HG02571 (cell line): Measurements from ENCODE around the gene IGF2R.
"Not testable (repeated sequence)": the region's sequence is repeated elsewhere in the genome, so short reads cannot be mapped to it uniquely, and the experiment has no call there.

Experiments
- ATAC-seq: cut with Tn5 transposase; IDR thresholded peaks from one replicate; pipeline ENCODE4 v1.9.1; 2021; ENCODE audit warnings: mild to moderate bottlenecking, moderate library complexity; ENCODE audit not compliant: unreplicated experiment

The IGF2R gene

DNA sequence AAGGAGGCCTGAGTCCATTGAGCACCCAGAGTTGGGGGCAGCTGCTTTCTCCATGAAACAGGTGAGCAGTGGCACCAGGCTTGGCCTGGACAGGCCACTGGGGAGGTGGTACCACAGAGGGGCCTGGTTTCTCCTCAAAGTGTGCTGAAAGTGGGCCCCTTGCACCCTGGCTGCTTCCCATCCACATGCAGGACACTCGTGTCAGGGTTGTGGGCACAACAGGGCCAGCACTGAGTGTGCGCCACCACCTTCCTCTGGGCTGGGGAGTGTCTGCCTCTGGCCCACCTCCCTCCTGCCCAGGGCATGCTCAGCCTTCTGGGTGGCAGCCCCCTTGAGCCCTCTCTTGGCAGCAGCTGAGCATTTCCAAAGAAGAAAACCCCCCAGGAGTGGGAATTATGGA, 147.5 kb downstream of the IGF2R start:
- no peak for ATAC-seq

DNA sequence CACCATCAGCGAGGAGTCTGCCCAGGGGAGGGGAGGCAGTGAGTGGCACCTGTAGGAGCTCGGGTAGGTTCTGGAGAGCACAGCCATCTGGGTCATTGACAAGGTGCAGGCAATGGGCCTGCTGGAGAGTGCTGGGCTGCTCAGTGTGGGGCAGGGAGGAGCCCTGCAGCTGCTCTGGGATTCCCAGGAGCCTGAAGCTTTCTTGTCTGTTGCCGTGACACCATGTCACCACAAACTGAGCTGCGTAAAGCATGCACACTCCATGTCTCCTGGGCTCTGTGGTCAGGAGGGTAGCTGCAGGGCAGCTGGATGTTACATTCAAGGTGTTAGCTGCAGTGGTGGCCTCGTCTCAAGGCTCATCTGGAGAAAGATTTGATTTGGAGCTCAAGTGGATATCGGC, 148.3 kb downstream of the IGF2R start:
- ATAC-seq = no peak

DNA sequence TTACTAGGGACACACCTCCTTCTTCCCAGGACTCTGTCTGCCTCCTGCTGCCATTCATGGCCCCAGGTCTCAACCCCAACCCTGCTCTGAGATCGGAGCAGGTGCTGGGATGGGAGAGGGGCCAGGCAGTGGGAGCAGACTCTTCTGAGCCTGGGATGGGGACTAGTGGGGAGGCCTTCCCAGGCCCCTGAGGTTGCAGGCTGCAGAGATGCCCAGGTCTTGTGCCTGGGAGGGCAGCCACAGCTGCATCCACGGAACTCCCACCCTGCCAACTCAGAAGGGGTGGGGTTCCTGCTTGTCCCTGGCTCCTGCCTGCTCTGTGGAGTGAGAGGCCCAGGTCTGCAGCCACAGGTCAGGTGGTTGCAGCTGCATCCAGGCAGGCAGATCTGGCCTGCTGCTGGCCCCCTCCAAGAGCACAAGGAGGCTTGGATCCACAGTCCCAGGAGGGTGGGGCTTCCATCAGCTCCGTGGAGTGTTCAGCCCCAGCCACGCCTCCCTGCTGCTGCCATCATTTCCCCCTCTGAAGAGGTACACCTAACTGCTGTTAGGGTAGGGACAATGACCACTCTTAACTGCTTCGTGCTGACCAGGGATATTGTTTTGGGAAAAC, 149.8 kb downstream of the IGF2R start:
- no peak for ATAC-seq

DNA sequence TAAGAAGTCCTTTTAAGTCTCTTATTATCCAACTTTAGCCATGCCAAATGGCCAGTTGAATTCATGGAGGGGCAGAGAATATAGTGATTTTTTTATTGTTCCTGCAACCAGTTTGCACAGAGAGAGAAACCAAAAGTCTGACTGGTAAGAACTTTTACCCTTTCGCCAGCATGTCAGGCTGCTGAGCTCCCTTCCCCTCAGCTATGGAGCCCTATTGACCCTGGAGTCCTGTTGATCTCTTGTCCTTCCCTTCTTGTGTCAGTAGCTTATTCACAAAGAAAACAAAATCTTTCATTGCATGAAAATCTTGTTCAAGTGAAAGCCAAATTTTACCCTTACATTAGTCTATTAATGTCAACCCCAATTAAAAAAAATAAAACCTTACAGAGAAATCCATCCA, 151.2 kb downstream of the IGF2R start:
- ATAC-seq = no peak

DNA sequence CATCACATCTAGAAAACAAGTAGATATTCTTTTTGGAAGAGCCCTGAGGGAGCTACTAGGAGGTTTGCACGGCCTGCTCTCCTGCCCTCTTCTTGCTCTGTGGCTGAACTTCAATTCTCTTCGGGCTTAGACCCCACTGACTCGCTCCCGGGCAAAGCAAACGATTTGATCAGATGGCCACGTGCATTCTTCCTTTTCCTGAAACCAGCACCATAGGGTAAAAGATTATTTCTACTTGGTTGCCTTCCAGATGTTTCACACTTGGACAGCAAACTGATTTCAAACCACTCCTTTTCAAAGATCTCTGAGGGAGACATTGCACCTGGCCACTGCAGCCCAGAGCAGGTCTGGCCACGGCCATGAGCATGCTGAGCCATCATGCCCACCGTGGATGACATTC, 152.7 kb downstream of the IGF2R start, which contains the start of gene SLC22A1:
Gene SLC22A1, plus strand, starts transcription at position 258 of the 400 bp plus-strand sequence. Its CDS starts 121 bp downstream, at position 379.
- no peak for ATAC-seq

DNA sequence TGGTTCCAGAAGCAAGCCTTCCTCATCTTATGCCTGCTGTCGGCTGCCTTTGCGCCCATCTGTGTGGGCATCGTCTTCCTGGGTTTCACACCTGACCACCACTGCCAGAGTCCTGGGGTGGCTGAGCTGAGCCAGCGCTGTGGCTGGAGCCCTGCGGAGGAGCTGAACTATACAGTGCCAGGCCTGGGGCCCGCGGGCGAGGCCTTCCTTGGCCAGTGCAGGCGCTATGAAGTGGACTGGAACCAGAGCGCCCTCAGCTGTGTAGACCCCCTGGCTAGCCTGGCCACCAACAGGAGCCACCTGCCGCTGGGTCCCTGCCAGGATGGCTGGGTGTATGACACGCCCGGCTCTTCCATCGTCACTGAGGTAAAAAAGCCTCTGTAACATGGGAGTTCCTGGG, 153.1 kb downstream of the IGF2R start:
- ATAC-seq = no peak

DNA sequence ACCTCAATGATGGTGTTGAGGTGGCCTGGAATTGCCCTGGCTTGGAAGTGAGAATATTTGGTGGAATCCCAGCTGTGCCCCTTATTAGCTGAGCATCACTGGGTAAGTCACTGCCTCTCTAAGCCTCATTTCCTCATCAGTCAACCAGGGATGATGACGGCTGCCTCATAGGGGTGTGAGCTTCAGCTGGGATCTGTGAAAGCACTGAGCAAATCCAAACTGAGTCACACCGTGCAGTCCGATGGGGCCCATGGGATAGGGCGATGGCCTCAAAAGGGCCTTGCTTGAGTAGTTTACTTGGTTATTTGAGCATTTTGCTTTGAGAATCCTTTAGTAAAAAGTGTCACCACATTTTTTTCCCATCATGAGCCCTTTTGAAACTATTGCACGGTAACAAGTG, 153.9 kb downstream of the IGF2R start:
- no peak for ATAC-seq

DNA sequence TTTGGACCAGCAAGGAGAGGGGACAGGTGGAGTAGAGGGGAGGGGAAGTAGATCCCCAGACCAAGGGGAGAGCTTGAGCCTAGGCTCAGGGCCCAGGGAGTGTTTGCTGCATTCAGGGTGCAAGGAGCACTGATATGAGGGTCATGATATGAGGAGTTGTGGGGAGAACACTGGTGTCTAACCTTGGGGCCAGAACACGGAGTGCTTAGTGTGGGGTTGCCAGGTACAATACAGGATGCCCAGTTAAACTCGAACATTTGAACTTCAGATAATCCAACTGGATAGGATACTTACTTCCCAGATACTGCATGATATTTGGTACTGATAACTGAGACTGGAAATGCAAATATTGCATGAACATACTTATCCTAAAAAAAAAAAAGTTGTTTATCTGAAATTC, 155.1 kb downstream of the IGF2R start:
- ATAC-seq = no peak

DNA sequence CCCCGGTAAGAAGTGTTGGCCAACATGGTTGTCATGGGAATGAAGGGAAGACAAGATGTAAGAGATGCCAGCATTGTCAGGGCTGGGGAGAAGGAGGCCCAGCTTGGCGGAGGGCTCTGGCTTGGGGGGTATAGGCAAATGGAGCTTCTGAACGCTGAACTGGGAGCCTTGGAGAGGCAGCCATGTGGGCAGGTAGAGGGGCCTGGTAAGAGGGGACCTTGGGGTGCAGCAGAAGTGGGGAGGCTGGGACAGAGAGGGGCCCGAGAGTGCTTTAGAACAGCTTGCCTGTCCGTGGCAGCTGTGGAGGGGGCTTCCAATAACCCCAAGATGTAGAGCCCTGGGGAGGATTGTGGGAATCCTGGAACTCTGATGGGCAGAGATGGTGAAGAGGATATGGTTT, 155.7 kb downstream of the IGF2R start:
- ATAC-seq = no peak

DNA sequence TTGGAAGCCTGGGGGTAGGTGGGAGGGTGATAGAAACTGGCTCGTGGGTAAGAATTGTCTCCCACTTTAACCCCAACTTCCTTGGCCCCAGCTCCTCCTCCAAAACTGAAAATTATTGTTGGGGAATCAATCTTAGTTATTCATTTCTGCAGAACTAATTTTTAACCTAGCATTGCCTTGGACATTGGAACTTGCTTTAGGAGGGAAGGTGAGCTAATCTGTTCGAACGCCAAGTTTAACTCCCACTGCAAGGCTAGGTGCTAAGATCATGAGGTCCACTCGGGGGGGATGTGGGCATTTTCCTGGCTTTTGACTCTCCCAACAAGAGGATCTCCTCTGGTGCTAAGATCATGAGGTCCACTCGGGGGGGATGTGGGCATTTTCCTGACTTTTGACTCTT, 156.2 kb downstream of the IGF2R start:
- not testable (repeated sequence) for ATAC-seq

DNA sequence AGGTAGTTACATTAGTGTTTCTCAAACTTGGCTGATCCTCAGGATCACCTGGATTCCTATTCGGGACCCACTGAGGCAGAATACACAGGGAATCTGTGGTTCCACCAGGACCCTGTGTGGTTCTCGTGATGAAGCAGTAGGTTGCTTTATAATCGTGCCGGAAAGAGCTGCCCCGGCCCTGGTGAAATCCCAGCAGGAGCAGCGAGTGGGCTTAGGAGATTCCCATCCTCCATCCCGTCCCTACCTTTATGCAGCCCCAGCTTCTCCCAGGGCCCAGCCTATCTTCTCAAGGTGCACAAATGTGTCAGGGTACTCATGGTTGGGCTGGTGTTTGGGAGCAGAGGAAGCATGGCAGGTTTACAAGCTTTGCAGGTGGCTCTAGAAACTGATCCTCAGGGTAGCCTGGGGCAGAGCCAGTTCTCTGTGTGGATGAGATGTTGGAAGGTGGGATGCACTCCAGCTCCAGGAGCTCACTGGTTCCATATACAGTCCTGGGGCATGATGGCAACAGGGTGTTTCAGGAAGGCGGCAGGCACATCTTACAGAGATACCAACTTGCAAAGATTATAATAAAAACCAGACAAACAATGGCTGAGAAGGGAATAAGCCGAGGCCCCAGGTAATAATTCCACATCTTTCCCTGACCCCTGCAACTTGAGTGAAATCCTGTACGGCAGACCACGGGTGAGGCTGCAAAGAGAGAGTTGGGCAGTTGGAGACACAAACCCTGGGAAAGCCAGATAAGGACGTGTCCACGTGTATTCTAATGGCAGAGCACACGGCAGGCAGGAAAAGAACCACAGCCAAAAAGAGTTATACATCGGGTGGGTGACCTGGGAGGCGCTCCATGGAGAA, 158.6 kb downstream of the IGF2R start:
- no peak for ATAC-seq

DNA sequence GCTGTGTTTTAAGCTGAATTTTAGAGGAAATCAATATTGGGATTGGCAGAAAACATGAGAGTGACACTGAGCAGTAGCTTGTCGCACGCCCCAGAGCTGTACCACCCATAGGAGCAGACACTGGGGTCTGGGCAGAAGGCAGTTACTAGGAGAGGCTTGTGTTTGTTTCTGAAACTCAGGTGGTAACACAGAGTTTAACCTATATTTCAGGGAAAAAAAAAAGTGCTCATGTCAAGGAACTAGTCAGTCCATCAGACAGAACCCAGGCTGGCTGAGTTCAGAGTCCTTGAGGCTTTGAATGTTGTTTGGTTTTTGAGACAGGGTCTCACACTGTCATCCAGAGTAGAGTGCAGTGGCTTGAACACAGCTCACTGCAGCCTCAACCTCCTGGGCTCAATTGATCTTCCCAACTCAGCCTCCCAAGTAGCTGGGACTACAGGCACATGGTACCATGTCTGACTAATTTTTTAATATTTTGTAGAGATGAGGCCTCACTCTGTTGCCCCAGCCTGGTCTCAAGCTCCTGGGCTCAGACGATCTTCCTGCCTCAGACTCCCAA, 159.3 kb downstream of the IGF2R start:
- ATAC-seq = no peak

DNA sequence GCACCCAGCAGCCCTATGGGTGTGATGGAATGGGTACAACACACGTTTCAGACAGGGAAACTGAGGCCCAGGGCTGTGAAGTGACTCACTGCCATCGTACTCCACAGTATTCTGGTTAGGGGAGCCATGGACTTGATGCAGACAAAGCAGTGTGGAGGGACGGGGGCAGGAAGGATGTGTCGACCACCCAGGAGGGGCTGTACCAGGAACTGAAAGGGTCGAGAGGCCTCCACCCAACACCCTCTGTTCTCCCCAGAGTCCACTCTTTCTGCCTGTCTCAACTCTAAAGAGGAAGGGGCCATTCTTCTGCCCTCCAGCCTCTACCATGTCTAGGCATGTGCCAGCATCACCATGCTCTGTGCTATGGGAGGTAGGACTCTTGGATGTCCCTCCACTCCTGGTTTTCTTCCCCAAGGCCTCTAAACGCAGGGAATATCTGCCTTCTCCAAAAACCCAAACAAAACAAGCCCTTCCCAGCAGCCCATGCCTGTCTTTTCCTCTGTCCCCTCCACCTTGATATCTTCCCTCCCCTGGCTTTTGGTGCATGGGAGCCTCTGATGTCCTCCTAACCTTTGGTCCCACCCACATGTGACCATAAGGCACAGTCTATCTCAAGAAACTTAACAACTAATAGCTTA, 160.1 kb downstream of the IGF2R start:
- no peak for ATAC-seq

DNA sequence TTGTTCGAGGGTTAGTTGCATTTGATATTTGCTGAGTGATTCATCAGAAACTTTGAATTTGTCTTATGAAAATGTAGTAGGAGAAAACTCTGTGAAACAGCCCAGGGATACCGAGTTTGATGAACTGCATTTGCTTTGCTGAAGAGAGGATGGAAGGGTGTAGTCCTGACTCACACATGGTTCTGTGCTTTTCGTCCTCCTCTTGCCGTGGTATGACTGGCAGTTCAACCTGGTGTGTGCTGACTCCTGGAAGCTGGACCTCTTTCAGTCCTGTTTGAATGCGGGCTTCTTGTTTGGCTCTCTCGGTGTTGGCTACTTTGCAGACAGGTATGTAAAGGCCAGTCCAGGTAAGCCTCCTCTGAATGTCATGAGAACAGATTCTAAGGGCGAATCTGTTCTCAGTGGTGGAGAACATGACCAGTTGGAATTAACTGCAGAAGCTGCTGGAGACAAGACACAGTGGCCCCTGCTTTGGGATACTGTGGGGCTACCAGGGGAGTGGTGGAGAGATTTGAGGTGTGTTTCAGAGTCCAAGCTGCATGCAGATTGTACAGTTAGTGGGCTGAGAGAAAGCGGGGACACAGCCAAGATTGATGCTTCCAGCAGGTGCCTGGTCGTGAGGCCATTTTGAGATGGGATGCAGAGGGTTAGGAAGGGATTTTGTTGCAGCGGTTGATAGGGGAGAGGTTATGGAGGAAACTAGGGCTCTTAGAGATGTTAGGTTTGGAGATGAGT, 161.2 kb downstream of the IGF2R start:
- ATAC-seq = no peak

DNA sequence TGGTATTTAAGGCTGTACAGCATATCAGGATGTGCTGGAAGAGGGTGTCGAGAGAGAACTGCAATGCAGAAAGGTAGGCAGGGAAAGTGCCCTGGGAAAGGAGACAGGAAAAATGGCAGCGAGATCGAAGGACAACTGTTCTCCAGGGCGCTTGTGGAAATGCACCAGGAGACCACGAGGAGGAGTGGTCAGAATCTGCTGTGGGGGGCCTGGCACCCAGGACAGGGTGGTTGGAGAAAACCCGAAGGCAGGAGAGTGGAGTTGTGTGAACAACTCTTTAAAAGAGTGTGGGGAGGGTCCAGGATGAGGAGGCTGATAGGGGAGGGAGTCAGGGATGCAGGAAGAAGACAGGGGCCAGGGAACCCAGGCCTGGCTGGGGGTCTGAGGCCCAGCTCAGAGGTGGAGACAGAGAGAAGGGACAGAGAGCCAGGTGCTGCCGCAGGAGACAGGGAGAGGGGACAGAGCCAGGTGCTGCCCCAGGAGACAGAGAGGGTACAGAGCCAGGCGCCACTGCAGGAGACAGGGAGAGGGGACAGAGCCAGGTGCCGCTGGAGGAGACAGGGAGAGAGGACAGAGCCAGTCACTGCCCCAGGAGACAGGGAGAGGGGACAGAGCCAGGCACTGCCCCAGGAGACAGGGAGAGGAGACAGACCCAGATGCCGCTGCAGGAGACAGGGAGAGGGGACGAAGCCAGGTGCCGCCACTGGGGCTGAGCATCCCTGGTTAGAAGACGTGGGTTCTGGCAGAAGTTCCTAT, 162.0 kb downstream of the IGF2R start:
- no peak for ATAC-seq

DNA sequence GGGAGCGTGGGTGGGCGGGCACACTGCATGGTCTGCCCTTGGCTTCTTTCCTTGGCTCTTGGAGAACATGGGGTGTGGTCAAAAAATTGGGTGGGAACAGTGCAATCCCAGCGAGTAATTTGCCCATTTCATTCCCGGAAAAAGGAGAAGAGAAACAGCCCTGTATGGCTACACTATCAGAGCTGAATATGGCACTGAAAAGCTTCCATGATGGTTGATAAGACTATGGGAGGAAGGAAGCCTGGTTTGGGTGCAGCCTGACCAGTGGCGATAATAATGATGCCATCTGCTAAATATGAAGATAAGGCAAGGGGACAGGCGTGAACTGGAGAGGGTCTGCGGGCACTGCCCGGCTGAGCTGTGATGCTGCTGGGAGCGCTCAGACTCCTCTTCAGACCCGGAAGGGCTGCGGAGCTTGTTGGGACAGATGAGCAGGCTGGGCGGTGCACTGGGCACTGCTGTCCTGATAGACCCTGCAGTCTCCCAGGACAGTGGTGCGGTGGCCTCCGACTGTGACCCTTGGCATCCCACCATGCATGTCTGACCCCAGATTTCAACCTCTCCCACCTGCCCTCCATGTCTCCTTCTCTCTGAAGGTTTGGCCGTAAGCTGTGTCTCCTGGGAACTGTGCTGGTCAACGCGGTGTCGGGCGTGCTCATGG, 162.9 kb downstream of the IGF2R start:
- ATAC-seq = no peak

DNA sequence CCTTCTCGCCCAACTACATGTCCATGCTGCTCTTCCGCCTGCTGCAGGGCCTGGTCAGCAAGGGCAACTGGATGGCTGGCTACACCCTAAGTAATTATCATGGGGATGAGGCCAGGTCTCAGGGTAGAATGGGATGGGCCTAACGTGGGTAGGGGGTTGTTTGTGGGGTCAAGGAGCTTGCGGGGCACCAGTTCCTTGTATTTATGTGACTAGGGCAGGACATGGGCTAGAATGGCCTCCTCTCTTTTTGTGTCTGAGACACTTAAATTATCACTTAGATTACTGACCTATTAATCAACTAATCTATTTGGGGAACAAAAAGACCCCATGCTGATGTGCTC, 163.4 kb downstream of the IGF2R start:
- no peak for ATAC-seq

DNA sequence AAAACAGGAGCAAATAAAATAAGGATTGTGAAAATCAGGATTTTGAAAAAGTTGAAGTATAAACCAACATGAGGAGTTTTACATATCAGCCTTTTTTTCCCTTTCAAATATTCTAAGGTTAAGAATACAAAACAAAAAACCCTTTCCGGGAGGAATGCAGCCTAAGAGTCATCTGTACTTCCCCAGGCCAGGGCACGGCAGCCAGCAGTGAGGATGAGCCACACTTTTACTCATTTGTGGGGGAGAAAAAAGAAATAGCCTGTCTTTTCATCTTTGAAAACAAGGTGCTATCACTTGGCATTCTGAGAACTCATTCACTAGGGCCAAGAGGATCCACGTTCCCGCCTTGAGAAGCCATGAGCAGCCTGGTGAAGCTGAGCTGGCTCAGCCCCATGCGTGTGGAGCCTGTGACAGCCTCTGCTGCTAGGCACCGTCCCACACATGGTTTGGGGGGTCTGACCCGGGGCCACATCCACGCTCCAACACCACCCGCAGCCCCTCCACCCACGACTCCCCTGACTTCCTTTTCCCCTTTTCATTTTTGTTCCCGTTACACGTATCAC, 164.0 kb downstream of the IGF2R start:
- ATAC-seq = no peak
